Measurements from ENCODE around the gene SLC4A4. TPM values are rescaled to one million over a fixed set of nuclear protein-coding genes. Genes with fewer than 3 reads are reported as not detected.

The SLC4A4 gene
- total and polyA plus RNA-seq, 10 of the 15 experiments (the other 5 are each of a cell fraction or from before 2014, with no cell fraction given): 0.05 to 0.44 (median 0.18) TPM

DNA sequence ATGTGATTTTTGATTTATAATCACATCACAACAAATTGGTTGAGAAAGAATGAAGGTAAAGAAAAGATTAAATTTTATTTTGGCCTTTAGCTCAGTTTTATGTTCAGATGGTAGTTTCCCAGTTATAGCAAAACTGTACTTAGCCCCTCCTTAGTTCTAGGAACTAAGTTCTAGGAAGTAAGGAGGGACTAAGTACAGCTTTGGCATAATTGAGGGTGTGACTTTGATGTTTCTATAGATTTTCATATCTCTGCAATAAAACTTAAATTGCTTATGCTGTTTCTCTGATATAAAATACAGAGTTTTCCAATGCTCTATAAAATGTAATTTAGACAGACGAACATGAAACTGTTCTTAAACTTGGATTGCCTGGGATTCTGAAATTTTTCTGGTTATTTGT is 46.6 kb upstream of the SLC4A4 start:
- no peaks in the 10 kb centered on the region for H4K20me1 ChIP-seq (ENCODE audit: control insufficient read depth, insufficient read depth)
- CTCF ChIA-PET: no interaction called here
- FAIRE-seq (no peak), DNase-seq (ENCODE audit: low read depth, low spot score) (no peak), ATAC-seq (no peak)
- POLR2A ChIA-PET: no interaction called here
- intact Hi-C loops (cut with micrococcal nuclease; ENCODE audit: unreplicated experiment) (no loop called here), in situ Hi-C loops (cut with MboI) (no loop called here)
- no peaks in the 10 kb centered on the region for H3K79me2 ChIP-seq (ENCODE audit: control insufficient read depth, insufficient read depth, low read length)
- BruUV-seq (replicated peaks): no TSS peak
- no peaks in the 10 kb centered on the region for H3K36me3 ChIP-seq (ENCODE audit: control insufficient read depth in 2 of 2, insufficient read depth in 2 of 2, low read length in 1 of 2)
- no peak overlapping the region for H3K27ac ChIP-seq (ENCODE audit: control insufficient read depth, insufficient read depth)
- H3K9me3 ChIP-seq (replicated peaks; ENCODE audit: control insufficient read depth, insufficient read depth, low read length): no peaks in the 10 kb centered on the region
- SMC1A ChIA-PET (ENCODE audit: uncharacterized antibody, unreplicated experiment): interaction anchor here (1.0 kb wide), 1 partner anchor 22 kb away, joined by 3 read pairs; no protein-coding TSS in a partner anchor
- no peaks in the 10 kb centered on the region for H3K4me1 ChIP-seq (ENCODE audit: control insufficient read depth, insufficient read depth, low read length)
- H3K9ac ChIP-seq (ENCODE audit: control insufficient read depth, insufficient read depth, low read length): no peak overlapping the region
- no peak overlapping the region for H3K4me3 ChIP-seq
- RAD21 ChIA-PET (ENCODE audit: unreplicated experiment): no interaction called here
- TF ChIP-seq, protein P1, sequence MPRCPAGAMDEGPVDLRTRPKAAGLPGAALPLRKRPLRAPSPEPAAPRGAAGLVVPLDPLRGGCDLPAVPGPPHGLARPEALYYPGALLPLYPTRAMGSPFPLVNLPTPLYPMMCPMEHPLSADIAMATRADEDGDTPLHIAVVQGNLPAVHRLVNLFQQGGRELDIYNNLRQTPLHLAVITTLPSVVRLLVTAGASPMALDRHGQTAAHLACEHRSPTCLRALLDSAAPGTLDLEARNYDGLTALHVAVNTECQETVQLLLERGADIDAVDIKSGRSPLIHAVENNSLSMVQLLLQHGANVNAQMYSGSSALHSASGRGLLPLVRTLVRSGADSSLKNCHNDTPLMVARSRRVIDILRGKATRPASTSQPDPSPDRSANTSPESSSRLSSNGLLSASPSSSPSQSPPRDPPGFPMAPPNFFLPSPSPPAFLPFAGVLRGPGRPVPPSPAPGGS (IDR thresholded peaks at IDR 0.05; ENCODE audit: borderline replicate concordance, insufficient read depth, low read depth, low read length, poor library complexity, severe bottlenecking): no peak
- TF ChIP-seq SMC3 (IDR thresholded peaks at IDR 0.05; ENCODE audit: borderline replicate concordance, low read length) (no peak), NFXL1 (IDR thresholded peaks at IDR 0.05; ENCODE audit: borderline replicate concordance) (no peak), RAD21 (IDR thresholded peaks at IDR 0.05; ENCODE audit: insufficient read depth, low read depth, low read length) (no peak), SMAD5 (IDR thresholded peaks at IDR 0.05; ENCODE audit: low read depth) (no peak), SMARCA5 (IDR thresholded peaks at IDR 0.05) (no peak), SMAD1 (IDR thresholded peaks at IDR 0.05; ENCODE audit: low read depth, partially characterized antibody) (no peak), DPF2 (IDR thresholded peaks at IDR 0.05) (no peak), TCF3 (IDR thresholded peaks at IDR 0.05; ENCODE audit: borderline replicate concordance, insufficient read depth, low read depth, low read length) (no peak), EZH2 (IDR thresholded peaks at IDR 0.05; ENCODE audit: borderline replicate concordance, control insufficient read depth, low read depth, low read length) (no peak), BRCA1 (IDR thresholded peaks at IDR 0.05; ENCODE audit: low read depth, low read length) (no peak), JUNB (IDR thresholded peaks at IDR 0.05) (no peak), RELA (IDR thresholded peaks at IDR 0.05; ENCODE audit: borderline replicate concordance, partially characterized antibody) (no peak), BACH1 (IDR thresholded peaks at IDR 0.05; ENCODE audit: borderline replicate concordance) (no peak)
- TF ChIP-seq, protein P2, sequence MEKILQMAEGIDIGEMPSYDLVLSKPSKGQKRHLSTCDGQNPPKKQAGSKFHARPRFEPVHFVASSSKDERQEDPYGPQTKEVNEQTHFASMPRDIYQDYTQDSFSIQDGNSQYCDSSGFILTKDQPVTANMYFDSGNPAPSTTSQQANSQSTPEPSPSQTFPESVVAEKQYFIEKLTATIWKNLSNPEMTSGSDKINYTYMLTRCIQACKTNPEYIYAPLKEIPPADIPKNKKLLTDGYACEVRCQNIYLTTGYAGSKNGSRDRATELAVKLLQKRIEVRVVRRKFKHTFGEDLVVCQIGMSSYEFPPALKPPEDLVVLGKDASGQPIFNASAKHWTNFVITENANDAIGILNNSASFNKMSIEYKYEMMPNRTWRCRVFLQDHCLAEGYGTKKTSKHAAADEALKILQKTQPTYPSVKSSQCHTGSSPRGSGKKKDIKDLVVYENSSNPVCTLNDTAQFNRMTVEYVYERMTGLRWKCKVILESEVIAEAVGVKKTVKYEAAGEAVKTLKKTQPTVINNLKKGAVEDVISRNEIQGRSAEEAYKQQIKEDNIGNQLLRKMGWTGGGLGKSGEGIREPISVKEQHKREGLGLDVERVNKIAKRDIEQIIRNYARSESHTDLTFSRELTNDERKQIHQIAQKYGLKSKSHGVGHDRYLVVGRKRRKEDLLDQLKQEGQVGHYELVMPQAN (conservative IDR thresholded peaks at IDR 0.05): no peak
- TF ChIP-seq, protein P3, sequence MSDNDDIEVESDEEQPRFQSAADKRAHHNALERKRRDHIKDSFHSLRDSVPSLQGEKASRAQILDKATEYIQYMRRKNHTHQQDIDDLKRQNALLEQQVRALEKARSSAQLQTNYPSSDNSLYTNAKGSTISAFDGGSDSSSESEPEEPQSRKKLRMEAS (IDR thresholded peaks at IDR 0.05; ENCODE audit: low read depth, low read length): no peak
- TF ChIP-seq, protein P4, sequence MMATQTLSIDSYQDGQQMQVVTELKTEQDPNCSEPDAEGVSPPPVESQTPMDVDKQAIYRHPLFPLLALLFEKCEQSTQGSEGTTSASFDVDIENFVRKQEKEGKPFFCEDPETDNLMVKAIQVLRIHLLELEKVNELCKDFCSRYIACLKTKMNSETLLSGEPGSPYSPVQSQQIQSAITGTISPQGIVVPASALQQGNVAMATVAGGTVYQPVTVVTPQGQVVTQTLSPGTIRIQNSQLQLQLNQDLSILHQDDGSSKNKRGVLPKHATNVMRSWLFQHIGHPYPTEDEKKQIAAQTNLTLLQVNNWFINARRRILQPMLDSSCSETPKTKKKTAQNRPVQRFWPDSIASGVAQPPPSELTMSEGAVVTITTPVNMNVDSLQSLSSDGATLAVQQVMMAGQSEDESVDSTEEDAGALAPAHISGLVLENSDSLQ (IDR thresholded peaks at IDR 0.05): no peak
- H3K27me3 ChIP-seq (replicated peaks in 1 of 2; ENCODE audit: control insufficient read depth in 2 of 2, insufficient read depth in 2 of 2, low read length in 1 of 2): no peaks in the 10 kb centered on the region
- 0% methylated on average over 1 of the region's 1 CpG for WGBS (ENCODE audit: insufficient coverage, insufficient replicate concordance, low lambda C conversion rate, missing lambda C conversion rate)
- no peak overlapping the region for H2AFZ ChIP-seq (ENCODE audit: control insufficient read depth, low read depth, low read length)
- H3K4me2 ChIP-seq (ENCODE audit: control insufficient read depth, insufficient read depth): no peak overlapping the region

Data from GM12878 (cell line).